Measurements from ENCODE around the gene RMI2.
A peak's percentile ranks its signal among the peaks of the same experiment; 100 is the strongest.

The RMI2 gene

GRCh38 chr16:11396241-11397048, 51.2 kb downstream of the RMI2 start:
- ChIA-PET CTCF (interaction anchor here (0.5 to 2.4 kb wide), 33 partner anchors 9 to 561 kb away, joined by 3 to 19 read pairs (median 4); partner anchors contain the start of gene TXNDC11), POLR2A (ENCODE audit: low non-redundant PET) (no interaction called here)
- peak; percentile 82 for DNase-seq (ENCODE audit: low spot score)
- no peak overlapping the region for H3K27ac ChIP-seq
- peak; percentile 97 for TF ChIP-seq CTCF (conservative IDR thresholded peaks at IDR 0.05; ENCODE audit: low read depth)

GRCh38 chr16:11398136-11398535, 52.9 kb downstream of the RMI2 start:
- CTCF ChIA-PET: interaction anchor here (1.0 kb wide), 1 partner anchor 10 kb away, joined by 5 read pairs; no protein-coding TSS in a partner anchor
- H3K27ac ChIP-seq: no peak overlapping the region
- POLR2A ChIA-PET (ENCODE audit: low non-redundant PET): no interaction called here
- no peak for DNase-seq (ENCODE audit: low spot score)
- TF ChIP-seq CTCF (conservative IDR thresholded peaks at IDR 0.05; ENCODE audit: low read depth): no peak

GRCh38 chr16:11398851-11399250, 53.6 kb downstream of the RMI2 start:
- no peak overlapping the region for H3K27ac ChIP-seq
- ChIA-PET POLR2A (ENCODE audit: low non-redundant PET) (no interaction called here), CTCF (interaction anchor here (0.7 to 1.0 kb wide), 3 partner anchors 9 to 669 kb away, joined by 3 to 5 read pairs (median 4); no protein-coding TSS in a partner anchor)
- no peak for DNase-seq (ENCODE audit: low spot score)
- TF ChIP-seq CTCF (conservative IDR thresholded peaks at IDR 0.05; ENCODE audit: low read depth): no peak

- ChIA-PET CTCF (interaction anchor here (0.5 to 1.0 kb wide), 4 partner anchors 9 to 669 kb away, joined by 3 to 5 read pairs (median 4); no protein-coding TSS in a partner anchor), POLR2A (ENCODE audit: low non-redundant PET) (no interaction called here)
- DNase-seq (ENCODE audit: low spot score): no peak
- TF ChIP-seq CTCF (conservative IDR thresholded peaks at IDR 0.05; ENCODE audit: low read depth): no peak
- no peak overlapping the region for H3K27ac ChIP-seq
These were observed 54.1 kb downstream of the RMI2 start for GRCh38 chr16:11399261-11399831.

- H3K27ac ChIP-seq: no peak overlapping the region
- no peak for DNase-seq (ENCODE audit: low spot score)
- ChIA-PET POLR2A (ENCODE audit: low non-redundant PET) (no interaction called here), CTCF (no interaction called here)
- no peak for TF ChIP-seq CTCF (conservative IDR thresholded peaks at IDR 0.05; ENCODE audit: low read depth)
These were observed 54.8 kb downstream of the RMI2 start for GRCh38 chr16:11400076-11400475.

Measured in RWPE1 (cell line).